Measurements from ENCODE around the gene CDKN2AIPNL. TPM values are rescaled to one million over a fixed set of nuclear protein-coding genes. Genes with fewer than 3 reads are reported as not detected.

Gene CDKN2AIPNL
- total and polyA plus RNA-seq, 2 donors (not counting 3 experiments of a cell fraction or from before 2014, with no cell fraction given): 22.2 to 36.5 TPM

GRCh38 chr5:134432677-134433359 lies 21.1 kb upstream of the CDKN2AIPNL start:
- Histone ChIP-seq H4K20me1 (replicated peaks; ENCODE audit: control insufficient read depth, extremely low read depth, insufficient read depth, low read length) (no peaks in the 10 kb centered on the region), H3K36me3 (ENCODE audit: control insufficient read depth in 2 of 2, extremely low read depth in 1 of 2, insufficient read depth in 2 of 2, low read length in 2 of 2) (no peaks in the 10 kb centered on the region), H3K9ac (replicated peaks; ENCODE audit: extremely low read depth, insufficient read depth, low read length) (no peak overlapping the region), H3K27me3 (ENCODE audit: control insufficient read depth in 2 of 2, insufficient read depth in 2 of 2, low read length in 2 of 2) (peaks cover 0 to 3% of the 10 kb centered on the region in 2 experiments), H3K79me2 (ENCODE audit: control insufficient read depth, insufficient read depth, low read length) (no peaks in the 10 kb centered on the region), H3K4me1 (ENCODE audit: control insufficient read depth, extremely low read depth, insufficient read depth, low read length) (peaks cover 5% of the 10 kb centered on the region), H3K27ac (ENCODE audit: insufficient read depth, low read depth, low read length) (no peak overlapping the region), H2AFZ (ENCODE audit: low read depth, low read length) (no peak overlapping the region), H3K9me1 (replicated peaks; ENCODE audit: control insufficient read depth, extremely low read depth, insufficient read depth, low read length) (no peaks in the 10 kb centered on the region), H3K9me3 (replicated peaks; ENCODE audit: control insufficient read depth, insufficient read depth, low read length) (no peaks in the 10 kb centered on the region), H3K4me3 (replicated peaks in 1 of 3; ENCODE audit: insufficient read depth in 1 of 3, low read depth in 1 of 3, low read length in 3 of 3) (no peak overlapping the region), H3K4me2 (ENCODE audit: insufficient read depth, low read length) (no peak overlapping the region)
- intact Hi-C loops (cut with micrococcal nuclease): no loop called here
- ChIA-PET POLR2A (no interaction called here), CTCF (no interaction called here)
- dilution Hi-C loops (cut with MboI; ENCODE audit: extremely low pct_ligation_motif_present, low sequenced_read_pairs): no loop called here
- TF ChIP-seq JUN (IDR thresholded peaks at IDR 0.05; ENCODE audit: borderline replicate concordance, insufficient read depth, insufficient read length, low read depth): no peak
- TF ChIP-seq EZH2 (IDR thresholded peaks at IDR 0.05; ENCODE audit: borderline replicate concordance, low read depth, low read length, severe bottlenecking): no peak
- no peak for TF ChIP-seq POLR2A (IDR thresholded peaks at IDR 0.05; ENCODE audit: low read depth, low read length)
- no TSS peak for BruUV-seq (replicated peaks)
- DNase-seq (ENCODE audit: low read depth, low spot score) (no peak), FAIRE-seq (no peak)

DNA sequence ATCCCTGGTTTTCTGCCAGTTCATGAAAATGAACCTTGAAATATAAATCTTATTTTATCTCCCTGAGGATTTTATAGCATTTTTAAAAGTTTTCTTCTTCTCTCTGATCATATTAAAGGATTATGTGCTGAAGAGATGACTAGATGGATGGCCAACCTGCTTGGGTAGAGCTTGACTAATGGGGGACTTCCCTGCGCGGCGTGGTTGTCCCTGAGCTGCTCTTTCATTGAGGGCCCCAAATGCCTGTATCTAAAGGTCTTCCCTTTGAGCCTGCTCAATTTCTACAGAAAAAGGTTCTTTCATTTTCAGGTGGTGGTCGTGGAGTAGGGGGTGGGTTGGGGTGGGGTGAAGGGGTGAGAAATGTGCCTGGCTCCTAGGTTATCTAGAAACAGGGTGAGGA lies 20.5 kb upstream of the CDKN2AIPNL start:
- CTCF ChIA-PET: no interaction called here

More for the DNA sequence above, 20.5 kb upstream of the CDKN2AIPNL start:
- H3K27me3 ChIP-seq (ENCODE audit: control insufficient read depth in 2 of 2, insufficient read depth in 2 of 2, low read length in 2 of 2): peaks cover 0 to 3% of the 10 kb centered on the region in 2 experiments
- POLR2A ChIA-PET: interaction anchor here (0.7 kb wide), 1 partner anchor 34 kb away, joined by 3 read pairs; no protein-coding TSS in a partner anchor
- no peaks in the 10 kb centered on the region for H3K36me3 ChIP-seq (ENCODE audit: control insufficient read depth in 2 of 2, extremely low read depth in 1 of 2, insufficient read depth in 2 of 2, low read length in 2 of 2)
- intact Hi-C loops (cut with micrococcal nuclease) (no loop called here), dilution Hi-C loops (cut with MboI; ENCODE audit: extremely low pct_ligation_motif_present, low sequenced_read_pairs) (no loop called here)
- H4K20me1 ChIP-seq (replicated peaks; ENCODE audit: control insufficient read depth, extremely low read depth, insufficient read depth, low read length): no peaks in the 10 kb centered on the region
- no peak overlapping the region for H2AFZ ChIP-seq (ENCODE audit: low read depth, low read length)
- DNase-seq (ENCODE audit: low read depth, low spot score): no peak
- no peaks in the 10 kb centered on the region for H3K9me3 ChIP-seq (replicated peaks; ENCODE audit: control insufficient read depth, insufficient read depth, low read length)
- TF ChIP-seq EZH2 (IDR thresholded peaks at IDR 0.05; ENCODE audit: borderline replicate concordance, low read depth, low read length, severe bottlenecking): no peak
- TF ChIP-seq POLR2AphosphoS5 (IDR thresholded peaks at IDR 0.05; ENCODE audit: insufficient read depth, low read depth, low read length): no peak
- no peak for TF ChIP-seq POLR2A (IDR thresholded peaks at IDR 0.05; ENCODE audit: low read depth, low read length)
- no peak for TF ChIP-seq JUN (IDR thresholded peaks at IDR 0.05; ENCODE audit: borderline replicate concordance, insufficient read depth, insufficient read length, low read depth)
- TF ChIP-seq MYC (IDR thresholded peaks at IDR 0.05; ENCODE audit: low read depth, low read length): no peak
- TF ChIP-seq, protein P1, sequence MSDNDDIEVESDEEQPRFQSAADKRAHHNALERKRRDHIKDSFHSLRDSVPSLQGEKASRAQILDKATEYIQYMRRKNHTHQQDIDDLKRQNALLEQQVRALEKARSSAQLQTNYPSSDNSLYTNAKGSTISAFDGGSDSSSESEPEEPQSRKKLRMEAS (IDR thresholded peaks at IDR 0.05; ENCODE audit: insufficient read depth, insufficient read length): no peak
- TF ChIP-seq FOS (IDR thresholded peaks at IDR 0.05; ENCODE audit: borderline replicate concordance, insufficient read depth, low read length): no peak
- no peak for TF ChIP-seq CTCF (IDR thresholded peaks at IDR 0.05; ENCODE audit: extremely low read depth in 1 of 2, insufficient read depth in 1 of 2, low read depth in 1 of 2, low read length in 2 of 2)
- TF ChIP-seq GATA2 (IDR thresholded peaks at IDR 0.05; ENCODE audit: insufficient read depth, insufficient read length, low read depth, low read length): no peak
- H3K79me2 ChIP-seq (ENCODE audit: control insufficient read depth, insufficient read depth, low read length): no peaks in the 10 kb centered on the region
- no TSS peak for BruUV-seq (replicated peaks)
- H3K4me3 ChIP-seq (replicated peaks in 1 of 3; ENCODE audit: insufficient read depth in 1 of 3, low read depth in 1 of 3, low read length in 3 of 3): no peak overlapping the region
- no peak overlapping the region for H3K27ac ChIP-seq (ENCODE audit: insufficient read depth, low read depth, low read length)
- no peak overlapping the region for H3K9ac ChIP-seq (replicated peaks; ENCODE audit: extremely low read depth, insufficient read depth, low read length)
- no peak for FAIRE-seq
- H3K4me1 ChIP-seq (ENCODE audit: control insufficient read depth, extremely low read depth, insufficient read depth, low read length): peaks cover 3% of the 10 kb centered on the region
- H3K9me1 ChIP-seq (replicated peaks; ENCODE audit: control insufficient read depth, extremely low read depth, insufficient read depth, low read length): no peaks in the 10 kb centered on the region
- no peak overlapping the region for H3K4me2 ChIP-seq (ENCODE audit: insufficient read depth, low read length)

All from endothelial cell of umbilical vein (primary cell).